GM21723 (cell line): ENCODE data around the gene PRMT1.
"Not testable (repeated sequence)": the region's sequence is repeated elsewhere in the genome, so short reads cannot be mapped to it uniquely, and the experiment has no call there.

Experiments
- ATAC-seq: cut with Tn5 transposase; IDR thresholded peaks from one replicate; pipeline ENCODE4 v1.9.1; 2021; ENCODE audit warnings: mild to moderate bottlenecking, moderate library complexity; ENCODE audit not compliant: unreplicated experiment

PRMT1 gene

DNA sequence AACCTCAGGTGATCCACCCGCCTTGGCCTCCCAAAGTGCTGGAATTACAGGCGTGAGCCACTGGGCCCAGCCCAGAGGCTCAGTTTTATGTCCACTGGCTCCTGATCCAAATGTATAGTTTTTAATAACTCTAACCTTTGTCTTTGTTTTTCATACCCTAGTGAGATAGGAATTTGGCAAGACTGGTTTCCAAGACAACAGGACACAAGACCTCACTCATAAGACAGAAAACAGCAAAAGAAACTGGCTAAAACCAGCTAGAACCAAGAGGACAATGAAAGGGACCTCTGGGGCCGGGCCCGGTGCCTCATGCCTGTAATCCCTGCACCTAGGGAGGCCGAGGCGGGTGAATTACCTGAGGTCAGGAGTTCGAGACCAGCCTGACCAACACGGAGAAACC lies 41.4 kb downstream of the PRMT1 start:
- ATAC-seq = no peak

DNA sequence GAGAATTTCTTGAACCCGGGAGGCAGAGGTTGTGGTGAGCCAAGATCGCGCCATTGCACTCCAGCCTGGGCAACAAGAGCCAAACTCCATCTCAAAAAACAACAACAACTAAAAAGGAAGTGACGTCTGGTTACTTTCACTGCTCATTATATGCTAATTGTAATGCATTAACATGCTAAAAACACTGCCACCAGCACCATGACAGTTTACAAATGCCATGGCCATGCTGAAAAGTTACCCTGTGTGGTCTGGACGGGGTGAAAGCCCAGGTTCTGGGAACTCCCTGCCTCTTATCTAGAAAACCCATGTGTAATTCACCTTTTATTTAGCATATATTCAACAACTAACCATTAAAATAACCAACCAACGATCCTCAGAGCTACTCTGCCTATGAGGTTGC lies 41.9 kb downstream of the PRMT1 start:
- ATAC-seq = no peak

DNA sequence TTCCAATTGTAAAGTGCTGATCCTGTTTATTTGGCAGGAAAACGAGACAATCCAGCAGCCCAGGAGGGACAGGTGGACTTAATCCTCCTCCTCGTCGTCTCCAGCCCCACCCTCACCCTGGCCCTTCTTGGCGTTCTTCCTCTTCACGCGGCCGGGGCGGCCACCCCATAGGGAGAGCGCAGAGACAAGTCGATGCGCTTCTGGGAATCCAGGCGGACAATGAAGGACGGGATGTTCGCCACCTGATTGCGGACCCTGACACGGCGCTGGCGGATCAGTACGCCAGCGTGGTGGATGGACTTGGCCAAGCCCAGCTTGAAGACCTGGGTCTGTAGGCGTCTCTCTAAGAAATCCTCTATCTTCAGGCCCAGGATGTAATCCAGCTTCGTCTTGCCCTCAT lies 42.3 kb downstream of the PRMT1 start:
- not testable (repeated sequence) for ATAC-seq

DNA sequence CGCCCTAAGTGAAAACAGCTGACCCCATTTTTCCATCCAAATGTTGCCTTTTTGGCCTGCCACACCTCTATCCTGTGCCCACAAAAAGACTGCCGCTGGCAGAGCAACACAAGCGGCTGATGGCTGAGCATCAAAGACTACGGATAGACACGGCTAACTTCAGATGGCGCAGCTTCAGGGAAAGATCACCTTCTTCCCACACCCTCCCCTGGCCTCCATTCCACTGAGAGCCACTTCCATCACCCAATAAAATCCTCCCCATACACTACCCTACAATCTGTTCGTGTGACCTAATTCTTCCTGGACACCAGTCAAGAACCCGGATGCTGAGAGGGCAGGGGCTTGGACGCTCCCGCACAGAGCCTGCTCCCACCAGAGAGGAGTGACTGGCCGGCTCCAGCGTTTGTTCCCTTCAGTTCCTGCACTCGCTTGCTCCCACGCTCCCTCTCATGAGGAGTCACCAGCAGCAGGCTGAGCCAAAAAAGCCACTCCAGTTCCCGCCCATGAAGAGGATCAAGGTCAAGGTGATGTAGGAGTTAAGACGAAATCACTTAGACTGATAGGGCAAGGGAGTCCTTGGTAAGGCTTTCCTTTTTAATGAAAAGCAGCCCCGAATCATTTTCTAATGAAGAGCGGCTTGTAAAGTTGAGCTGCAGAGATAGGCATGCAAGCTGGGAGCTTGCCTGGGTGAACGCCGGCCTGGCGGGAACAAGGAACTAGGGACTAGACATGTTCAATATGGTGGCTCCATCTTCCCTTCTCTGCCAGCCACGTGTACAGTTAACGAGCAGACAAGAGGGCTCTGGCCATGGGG lies 50.4 kb downstream of the PRMT1 start:
- no peak for ATAC-seq

DNA sequence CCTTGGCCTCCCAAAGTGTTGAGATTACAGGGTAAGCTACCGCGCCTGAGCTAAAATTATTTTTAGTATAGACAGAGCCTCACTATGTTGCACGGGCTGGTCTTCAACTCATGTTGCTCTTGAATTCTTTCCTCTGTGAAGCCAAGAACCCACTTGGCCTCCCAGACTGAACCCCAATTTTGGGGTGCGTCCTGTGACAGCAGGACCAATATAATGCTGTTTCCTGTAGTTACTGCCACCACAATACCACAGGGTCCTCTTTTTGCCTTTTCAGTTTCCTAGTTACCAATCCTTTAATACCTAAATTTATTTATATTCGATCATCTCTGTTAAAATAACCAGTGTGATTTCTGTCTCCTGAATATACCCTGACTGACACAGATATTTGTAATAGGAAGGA lies 53.1 kb downstream of the PRMT1 start:
- ATAC-seq = no peak
